ENCODE results near the gene ENTHD1. TPM values are rescaled to one million over a fixed set of nuclear protein-coding genes. Genes with fewer than 3 reads are reported as not detected.

The ENTHD1 gene
- total and polyA plus RNA-seq, 2 of the 8 experiments (the other 6 are each of a cell fraction or from before 2014, with no cell fraction given) = not detected

GRCh38 chr22:39904862-39905261 lies 11.3 kb upstream of the ENTHD1 start (continued):
- TF ChIP-seq CHD7 (IDR thresholded peaks at IDR 0.05; ENCODE audit: insufficient replicate concordance, low read length) (no peak), SRF (IDR thresholded peaks at IDR 0.05; ENCODE audit: low read depth, low read length) (no peak), CHD2 (IDR thresholded peaks at IDR 0.05; ENCODE audit: low read length) (no peak)

Measured in H1 (cell line).